Measurements from ENCODE around the gene MIOX. TPM values are rescaled to one million over a fixed set of nuclear protein-coding genes. Genes with fewer than 3 reads are reported as not detected.
"Not testable (repeated sequence)": the region's sequence is repeated elsewhere in the genome, so short reads cannot be mapped to it uniquely, and the experiment has no call there.

Gene MIOX
- total RNA-seq, 2 experiments from 2014 or later = 0.48 to 0.60 TPM

GRCh38 chr22:50531546-50531961, 44.9 kb downstream of the MIOX start:
- ChIA-PET POLR2A (interaction anchor here (0.8 to 12.1 kb wide), 15 partner anchors 7 to 341 kb away, joined by 3 to 583 read pairs (median 8); partner anchors contain the start of genes ADM2, CHKB, KLHDC7B and LMF2), CTCF (interaction anchor here (0.9 to 2.4 kb wide), 4 partner anchors 7 to 31 kb away, joined by 3 to 7 read pairs (median 4); partner anchors contain the start of gene SYCE3)
- peaks cover 37% of the 10 kb centered on the region for H3K36me3 Mint-ChIP-seq (ENCODE audit: low read depth)
- H3K9me3 Mint-ChIP-seq = no peaks in the 10 kb centered on the region
- DNase-seq = peak; percentile 83
- H3K4me1 Mint-ChIP-seq = peaks cover 58% of the 10 kb centered on the region
- H3K4me3 Mint-ChIP-seq = peak overlapping the region; percentile 95
- no peaks in the 10 kb centered on the region for H3K27me3 Mint-ChIP-seq
- peak overlapping the region; percentile 98 for H3K27ac Mint-ChIP-seq

DNA sequence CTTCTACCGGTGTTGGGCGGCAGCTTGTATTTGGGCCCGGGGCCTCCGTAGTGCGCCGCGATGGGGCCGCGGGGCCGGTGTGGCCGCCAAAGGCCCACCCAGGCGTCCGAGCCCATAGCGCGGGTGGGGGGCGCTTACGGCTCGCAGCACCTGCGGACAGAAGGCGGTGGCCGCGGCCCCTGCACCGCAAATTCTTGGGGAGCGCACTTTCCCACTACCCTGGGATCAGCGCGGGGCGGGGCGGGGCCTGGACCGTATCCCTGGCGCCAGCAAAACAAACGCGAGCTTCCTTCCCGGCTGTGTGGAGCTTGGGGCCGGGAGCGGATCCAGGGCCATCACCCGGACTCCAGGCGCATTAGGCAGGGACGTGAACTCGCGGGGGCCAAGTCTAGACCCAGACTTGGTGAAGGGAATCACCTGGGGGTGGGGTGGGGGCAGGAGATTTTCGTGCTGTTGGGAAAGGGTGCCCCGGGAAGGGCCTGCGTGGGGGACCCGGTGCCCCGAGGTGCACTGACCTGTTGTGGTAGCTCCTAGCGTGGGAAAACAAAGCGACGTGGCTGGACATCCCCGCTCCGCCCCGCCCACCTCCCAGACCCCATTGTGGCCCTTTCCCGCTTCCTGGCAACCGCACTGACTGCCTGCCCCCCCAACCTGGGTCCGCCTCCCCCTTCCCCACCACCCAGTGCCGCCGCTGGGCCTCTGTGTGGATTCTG, 45.5 kb downstream of the MIOX start:
- CTCF ChIA-PET = interaction anchor here (0.9 to 2.4 kb wide), 4 partner anchors 9 to 31 kb away, joined by 3 to 7 read pairs (median 4); partner anchors contain the start of gene SYCE3
- H3K9me3 Mint-ChIP-seq = no peaks in the 10 kb centered on the region
- peaks cover 56% of the 10 kb centered on the region for H3K4me1 Mint-ChIP-seq
- H3K4me3 Mint-ChIP-seq = peak overlapping the region; percentile 95
- H3K27ac Mint-ChIP-seq = peak overlapping the region; percentile 98
- no peaks in the 10 kb centered on the region for H3K27me3 Mint-ChIP-seq
- POLR2A ChIA-PET = interaction anchor here (0.8 to 12.1 kb wide), 13 partner anchors 6 to 341 kb away, joined by 3 to 583 read pairs (median 10); partner anchors contain the start of genes ADM2, CHKB, KLHDC7B and LMF2
- no peak for DNase-seq
- H3K36me3 Mint-ChIP-seq (ENCODE audit: low read depth) = peaks cover 33% of the 10 kb centered on the region

GRCh38 chr22:50532824-50533796, 46.5 kb downstream of the MIOX start:
- H3K9me3 Mint-ChIP-seq = no peaks in the 10 kb centered on the region
- no peak for DNase-seq
- POLR2A ChIA-PET = interaction anchor here (1.1 to 12.1 kb wide), 12 partner anchors 5 to 342 kb away, joined by 3 to 583 read pairs (median 22); partner anchors contain the start of genes CHKB, KLHDC7B, LMF2 and NCAPH2
- peaks cover 27% of the 10 kb centered on the region for H3K36me3 Mint-ChIP-seq (ENCODE audit: low read depth)
- peaks cover 56% of the 10 kb centered on the region for H3K4me1 Mint-ChIP-seq
- peak overlapping the region; percentile 95 for H3K4me3 Mint-ChIP-seq
- peak overlapping the region; percentile 98 for H3K27ac Mint-ChIP-seq
- CTCF ChIA-PET = interaction anchor here (0.9 to 3.4 kb wide), 4 partner anchors 7 to 30 kb away, joined by 3 to 27 read pairs (median 6); partner anchors contain the start of genes SCO2 and SYCE3
- no peaks in the 10 kb centered on the region for H3K27me3 Mint-ChIP-seq

- POLR2A ChIA-PET = interaction anchor here (0.8 to 10.1 kb wide), 6 partner anchors 6 to 87 kb away, joined by 3 to 583 read pairs (median 22); partner anchors contain the start of genes CHKB, KLHDC7B, SCO2 and TYMP
- not testable (repeated sequence) for H3K9me3 Mint-ChIP-seq, H3K27me3 Mint-ChIP-seq, DNase-seq
- peaks cover 21% of the 10 kb centered on the region for H3K36me3 Mint-ChIP-seq (ENCODE audit: low read depth)
- peak overlapping the region; percentile 43 for H3K4me3 Mint-ChIP-seq
- peak overlapping the region; percentile 98 for H3K27ac Mint-ChIP-seq
- CTCF ChIA-PET = interaction anchor here (1.0 to 3.4 kb wide), 5 partner anchors 8 to 37 kb away, joined by 3 to 27 read pairs (median 5); partner anchors contain the start of genes LMF2, NCAPH2, SCO2 and SYCE3
- peaks cover 52% of the 10 kb centered on the region for H3K4me1 Mint-ChIP-seq
These were observed 47.4 kb downstream of the MIOX start for GRCh38 chr22:50533856-50534711.

DNA sequence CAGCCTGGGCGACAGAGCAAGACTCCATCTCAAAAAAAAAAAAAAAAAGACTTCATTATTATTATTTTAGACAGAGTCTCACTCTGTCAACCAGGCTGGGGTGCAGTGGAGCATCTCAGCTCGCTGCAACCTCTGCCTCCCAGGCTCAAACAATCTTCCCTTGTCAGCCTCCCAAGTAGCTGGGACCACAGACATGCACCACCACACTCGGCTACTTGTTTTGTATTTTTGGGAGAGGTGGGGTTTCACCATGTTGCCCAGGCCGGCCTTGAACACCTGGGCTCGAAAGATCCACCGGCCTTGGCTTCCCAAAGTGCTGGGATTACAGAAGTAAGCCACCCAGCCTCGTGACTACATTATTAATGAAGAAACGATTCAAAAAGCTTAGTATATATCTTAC, 48.5 kb downstream of the MIOX start:
- H3K27ac Mint-ChIP-seq = peak overlapping the region; percentile 28
- peaks cover 62% of the 10 kb centered on the region for H3K4me1 Mint-ChIP-seq
- H3K36me3 Mint-ChIP-seq (ENCODE audit: low read depth) = peaks cover 20% of the 10 kb centered on the region
- POLR2A ChIA-PET = interaction anchor here (1.2 to 10.1 kb wide), 5 partner anchors 7 to 87 kb away, joined by 3 to 583 read pairs (median 69); partner anchors contain the start of genes KLHDC7B, SCO2 and TYMP
- no peak overlapping the region for H3K4me3 Mint-ChIP-seq
- H3K9me3 Mint-ChIP-seq = no peaks in the 10 kb centered on the region
- no peak for DNase-seq
- CTCF ChIA-PET = interaction anchor here (0.9 to 3.4 kb wide), 5 partner anchors 9 to 87 kb away, joined by 3 to 27 read pairs (median 3); partner anchors contain the start of gene SCO2
- H3K27me3 Mint-ChIP-seq = no peaks in the 10 kb centered on the region

GRCh38 chr22:50536226-50536625, 49.6 kb downstream of the MIOX start:
- Mint-ChIP-seq H3K4me3 (no peak overlapping the region), H3K9me3 (no peaks in the 10 kb centered on the region), H3K36me3 (ENCODE audit: low read depth) (peaks cover 17% of the 10 kb centered on the region), H3K27ac (peak overlapping the region; percentile 35), H3K4me1 (peaks cover 71% of the 10 kb centered on the region), H3K27me3 (no peaks in the 10 kb centered on the region)
- ChIA-PET POLR2A (interaction anchor here (0.6 to 10.1 kb wide), 5 partner anchors 8 to 693 kb away, joined by 3 to 583 read pairs (median 69); partner anchors contain the start of genes KLHDC7B, SCO2 and TYMP), CTCF (interaction anchor here (1.5 to 3.4 kb wide), 2 partner anchors 10 to 86 kb away, joined by 3 to 27 read pairs; partner anchors contain the start of gene SCO2)
- no peak for DNase-seq

DNA sequence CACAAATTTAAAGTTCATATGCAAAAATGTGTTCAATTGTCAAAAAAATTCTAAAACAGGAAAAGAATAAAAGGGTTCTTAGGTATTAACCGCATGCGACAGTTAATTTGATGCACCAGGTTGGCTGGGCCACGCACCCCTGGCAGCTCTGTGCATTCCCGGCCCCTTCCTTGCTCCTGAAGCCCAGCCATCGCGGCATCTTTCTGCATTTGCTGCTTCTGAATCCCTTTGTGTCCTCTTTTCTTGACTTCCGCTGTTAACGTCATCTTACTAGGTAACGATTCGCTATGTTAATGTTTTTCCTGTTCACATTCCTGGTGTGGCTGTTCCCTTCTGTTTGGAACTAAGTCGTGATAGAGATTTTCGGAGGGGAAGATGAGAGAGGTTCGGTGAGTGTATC, 51.1 kb downstream of the MIOX start:
- no peaks in the 10 kb centered on the region for H3K27me3 Mint-ChIP-seq
- ChIA-PET POLR2A (interaction anchor here (1.2 to 10.1 kb wide), 5 partner anchors 9 to 347 kb away, joined by 4 to 583 read pairs (median 69); partner anchors contain the start of genes SCO2, SYCE3 and TYMP), CTCF (interaction anchor here (5.9 to 9.2 kb wide), 2 partner anchors 10 to 83 kb away, joined by 44 to 150 read pairs; partner anchors contain the start of genes SCO2 and TYMP)
- no peak for DNase-seq
- peaks cover 16% of the 10 kb centered on the region for H3K36me3 Mint-ChIP-seq (ENCODE audit: low read depth)
- H3K27ac Mint-ChIP-seq = peak overlapping the region; percentile 99
- peak overlapping the region; percentile 33 for H3K4me3 Mint-ChIP-seq
- no peaks in the 10 kb centered on the region for H3K9me3 Mint-ChIP-seq
- peaks cover 83% of the 10 kb centered on the region for H3K4me1 Mint-ChIP-seq

Other genes with a start within 250 kb of the MIOX start
- gene TUBGCP6, start 241.8 kb upstream of the MIOX start, total RNA-seq = 10 to 100 TPM; 50.6 to 53.9 TPM
- gene HDAC10, start 235.6 kb upstream of the MIOX start, total RNA-seq = 10 to 100 TPM; 83.7 to 90.0 TPM
- gene MAPK12, start 225.2 kb upstream of the MIOX start, total RNA-seq = 1 to 10 TPM; 4.8 to 5.8 TPM
- 10 to 100 TPM; 13.4 to 14.2 TPM for gene MAPK11, start 216.5 kb upstream of the MIOX start, total RNA-seq
- 10 to 100 TPM; 21.5 to 23.5 TPM for gene PLXNB2, start 179.2 kb upstream of the MIOX start, total RNA-seq
- gene DENND6B, start 159.8 kb upstream of the MIOX start, total RNA-seq = 1 to 10 TPM; 5.0 to 5.6 TPM
- 10 to 100 TPM; 56.5 to 58.9 TPM for gene PPP6R2, start 143.5 kb upstream of the MIOX start, total RNA-seq
- 100 to 1,000 TPM; 181 to 196 TPM for gene SBF1, start 11.8 kb upstream of the MIOX start, total RNA-seq
- 1 to 10 TPM; 7.6 to 8.8 TPM for gene ADM2, start 5.3 kb upstream of the MIOX start, total RNA-seq
- 100 to 1,000 TPM; 111 to 114 TPM for gene LMF2, start 20.8 kb downstream of the MIOX start, total RNA-seq
- 100 to 1,000 TPM; 105 to 108 TPM for gene NCAPH2, start 21.4 kb downstream of the MIOX start, total RNA-seq
- gene SCO2, start 38.7 kb downstream of the MIOX start, total RNA-seq = 1 to 10 TPM; 6.4 to 7.0 TPM
- gene TYMP, start 43.2 kb downstream of the MIOX start, total RNA-seq = 10 to 100 TPM; 89.1 to 90.2 TPM
- 1 to 10 TPM; 8.0 to 8.4 TPM for gene KLHDC7B, start 59.0 kb downstream of the MIOX start, total RNA-seq
- gene SYCE3, start 76.1 kb downstream of the MIOX start, total RNA-seq = under 1 TPM; 0.58 to 0.71 TPM
- 10 to 100 TPM; 60.8 to 60.9 TPM for gene CPT1B, start 91.6 kb downstream of the MIOX start, total RNA-seq
- 100 to 1,000 TPM; 101 to 111 TPM for gene CHKB, start 96.0 kb downstream of the MIOX start, total RNA-seq
- under 1 TPM; 0.15 to 0.18 TPM for gene MAPK8IP2, start 113.9 kb downstream of the MIOX start, total RNA-seq
- 10 to 100 TPM; 63.1 to 65.0 TPM for gene ARSA, start 141.3 kb downstream of the MIOX start, total RNA-seq
- gene SHANK3, start 186.0 kb downstream of the MIOX start, total RNA-seq = under 1 TPM in 1 of 2 experiments, not detected in 1; 0.08 TPM